Left lung (tissue), 10 donors: ENCODE measurements around the gene TCERG1L. TPM values are rescaled to one million over a fixed set of nuclear protein-coding genes. Genes with fewer than 3 reads are reported as not detected.

Experiments
- ATAC-seq: fragments of 200-7000 bp; cut with Tn5 transposase; one replicate; pipeline ENCODE4 v1.9.1; 2020; ENCODE audit warnings: moderate library complexity
- DNase-seq, 4 donors: peaks; one replicate each; pipeline ENCODE4 v3.0.0-alpha.2; 2013 to 2020
- H3K27ac ChIP-seq, 2 donors: fragments of 200-600 bp; sonication (generic) in 1 of 2; one replicate each; pipeline versions ENCODE4 v1.5.0 to v1.8.0; 2020 to 2021
- H3K27me3 ChIP-seq, 2 donors: fragments of 200-600 bp; sonication (generic) in 1 of 2; one replicate each; pipeline versions ENCODE4 v1.5.0 to v1.8.0; 2020 to 2021
- H3K36me3 ChIP-seq, 2 donors: fragments of 200-600 bp; sonication (generic) in 1 of 2; one replicate each; pipeline versions ENCODE4 v1.5.0 to v1.8.0; 2020 to 2021
- H3K4me1 ChIP-seq, 2 donors: fragments of 200-600 bp; one replicate each; pipeline ENCODE4 v1.8.0; 2021
- H3K4me3 ChIP-seq, 2 donors: fragments of 200-600 bp; sonication (generic) in 1 of 2; one replicate each; pipeline versions ENCODE4 v1.5.0 to v1.8.0; 2020 to 2021; ENCODE audit warnings: mild to moderate bottlenecking in 1 of 2
- H3K9me3 ChIP-seq, 2 donors: fragments of 200-600 bp; sonication (generic) in 1 of 2; one replicate each; pipeline versions ENCODE4 v1.5.0 to v1.8.0; 2020 to 2021
- intact Hi-C, 2 donors: fragments of 100-400 bp; cut with DNase I; formaldehyde crosslinking; loops; one replicate each; pipeline versions ENCODE4 v1.11.2 to v1.14.2; 2022
- polyA plus RNA-seq, 6 donors: library from polyadenylated mRNA; unstranded; fragments of 120-200 nt; gene quantifications; one replicate each; pipeline ENCODE4 v1.2.1, GENCODE V29; 2013; ENCODE audit not compliant: insufficient read length in 6 of 6
- total RNA-seq, 2 donors: library from RNA; stranded (reverse); fragmentation: NEBNext Ultra II Directional; extraction: Animal tissue kit (Norgen Biotek cat#: 25700); gene quantifications; one replicate each; pipeline ENCODE4 v1.2.1, GENCODE V29; 2021
- TF ChIP-seq, protein P1 (sequence below), 2 donors: fragments of 200-600 bp; sonication (generic) in 1 of 2; IDR thresholded peaks; one replicate each; pipeline versions ENCODE4 v1.5.0 to v1.8.0; 2021; ENCODE audit warnings: antibody characterized with exemption in 2 of 2
- donor health status: DM: no; HTN: yes; CAD: no.
- donor health status: DM: no; HTN: no; CAD: no.

The TCERG1L gene
- total and polyA plus RNA-seq, 8 donors: 0.35 to 0.72 (median 0.48) TPM; not detected in 2

DNA sequence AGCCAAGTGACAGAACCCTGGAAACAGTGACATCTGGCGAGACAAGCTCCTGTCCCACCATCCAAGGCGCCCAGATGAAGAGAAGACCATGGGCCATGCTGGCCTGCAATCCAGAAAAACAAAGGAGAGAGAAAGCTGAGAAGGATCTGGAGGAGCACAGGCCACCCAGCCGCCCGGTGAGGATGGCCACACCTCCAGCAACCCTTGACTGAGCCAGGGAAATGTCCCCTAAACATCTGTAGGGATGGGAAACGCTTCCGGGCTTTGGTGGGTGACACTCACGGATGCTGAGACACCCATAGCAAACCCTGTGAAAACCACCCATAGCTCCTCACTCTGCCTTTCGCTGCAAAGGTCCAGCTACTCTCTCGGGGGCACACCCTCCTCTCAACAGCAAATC, 32.0 kb downstream of the TCERG1L start:
- Histone ChIP-seq H3K4me1 (no peaks in the 10 kb centered on the region), H3K27ac (no peak overlapping the region), H3K27me3 (peaks cover 0 to 11% of the 10 kb centered on the region in 2 donors), H3K4me3 (no peak overlapping the region), H3K36me3 (no peaks in the 10 kb centered on the region), H3K9me3 (no peaks in the 10 kb centered on the region)
- intact Hi-C loops: no loop called here
- TF ChIP-seq, protein P1, sequence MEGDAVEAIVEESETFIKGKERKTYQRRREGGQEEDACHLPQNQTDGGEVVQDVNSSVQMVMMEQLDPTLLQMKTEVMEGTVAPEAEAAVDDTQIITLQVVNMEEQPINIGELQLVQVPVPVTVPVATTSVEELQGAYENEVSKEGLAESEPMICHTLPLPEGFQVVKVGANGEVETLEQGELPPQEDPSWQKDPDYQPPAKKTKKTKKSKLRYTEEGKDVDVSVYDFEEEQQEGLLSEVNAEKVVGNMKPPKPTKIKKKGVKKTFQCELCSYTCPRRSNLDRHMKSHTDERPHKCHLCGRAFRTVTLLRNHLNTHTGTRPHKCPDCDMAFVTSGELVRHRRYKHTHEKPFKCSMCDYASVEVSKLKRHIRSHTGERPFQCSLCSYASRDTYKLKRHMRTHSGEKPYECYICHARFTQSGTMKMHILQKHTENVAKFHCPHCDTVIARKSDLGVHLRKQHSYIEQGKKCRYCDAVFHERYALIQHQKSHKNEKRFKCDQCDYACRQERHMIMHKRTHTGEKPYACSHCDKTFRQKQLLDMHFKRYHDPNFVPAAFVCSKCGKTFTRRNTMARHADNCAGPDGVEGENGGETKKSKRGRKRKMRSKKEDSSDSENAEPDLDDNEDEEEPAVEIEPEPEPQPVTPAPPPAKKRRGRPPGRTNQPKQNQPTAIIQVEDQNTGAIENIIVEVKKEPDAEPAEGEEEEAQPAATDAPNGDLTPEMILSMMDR (IDR thresholded peaks at IDR 0.05): no peak
- DNase-seq: no peak
- ATAC-seq: no peak

DNA sequence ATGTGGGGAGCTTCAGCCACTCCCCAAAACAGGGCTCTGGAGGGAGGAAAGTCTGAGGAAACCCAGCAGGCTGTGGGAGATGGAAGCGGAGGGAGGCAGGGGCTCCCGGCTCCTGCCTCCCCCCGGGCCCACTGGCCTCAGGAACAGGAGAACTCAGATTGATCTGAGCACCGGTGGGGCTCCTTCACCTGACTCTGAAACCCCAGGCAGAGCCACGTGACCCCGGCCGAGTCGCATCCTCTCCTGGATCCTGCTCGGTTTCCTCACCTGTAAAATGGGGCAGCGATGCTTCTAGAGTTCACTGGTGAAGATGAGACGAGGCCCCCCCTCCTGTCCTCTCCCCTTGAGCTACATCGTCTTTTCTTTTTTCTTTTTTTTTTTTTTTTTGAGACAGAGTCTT, 33.6 kb downstream of the TCERG1L start:
- intact Hi-C loops: no loop called here
- Histone ChIP-seq H3K27me3 (peaks cover 0 to 19% of the 10 kb centered on the region in 2 donors), H3K4me3 (no peak overlapping the region), H3K27ac (no peak overlapping the region), H3K9me3 (no peaks in the 10 kb centered on the region), H3K36me3 (no peaks in the 10 kb centered on the region), H3K4me1 (no peaks in the 10 kb centered on the region)
- DNase-seq (no peak), ATAC-seq (no peak)
- TF ChIP-seq, protein P1 (IDR thresholded peaks at IDR 0.05): no peak

DNA sequence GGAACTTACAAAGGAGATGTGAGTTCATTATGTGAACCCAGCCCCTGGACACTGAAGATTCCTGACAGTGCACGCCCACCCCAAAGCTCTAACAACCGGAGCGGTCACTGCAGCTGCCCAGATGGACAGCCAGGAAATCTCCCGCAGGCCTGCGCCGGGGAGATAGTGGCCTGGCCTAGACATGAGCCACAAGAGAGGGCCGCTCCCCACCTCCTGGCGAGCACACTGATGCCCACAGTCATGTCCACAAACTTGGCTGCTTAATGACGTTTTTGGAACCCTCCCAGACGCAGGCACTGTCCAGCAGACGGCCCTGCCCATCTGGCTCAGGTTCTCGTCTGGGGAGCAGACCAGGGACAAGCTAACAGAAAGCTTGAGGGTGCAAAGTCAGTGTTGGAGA, 34.2 kb downstream of the TCERG1L start:
- ATAC-seq (no peak), DNase-seq (no peak)
- no peaks in the 10 kb centered on the region for H3K9me3 ChIP-seq
- no peak overlapping the region for H3K4me3 ChIP-seq
- no peaks in the 10 kb centered on the region for H3K36me3 ChIP-seq
- TF ChIP-seq, protein P1 (IDR thresholded peaks at IDR 0.05): no peak
- H3K27me3 ChIP-seq: peaks cover 0 to 26% of the 10 kb centered on the region in 2 donors
- no peak overlapping the region for H3K27ac ChIP-seq
- intact Hi-C loops: no loop called here
- no peaks in the 10 kb centered on the region for H3K4me1 ChIP-seq

DNA sequence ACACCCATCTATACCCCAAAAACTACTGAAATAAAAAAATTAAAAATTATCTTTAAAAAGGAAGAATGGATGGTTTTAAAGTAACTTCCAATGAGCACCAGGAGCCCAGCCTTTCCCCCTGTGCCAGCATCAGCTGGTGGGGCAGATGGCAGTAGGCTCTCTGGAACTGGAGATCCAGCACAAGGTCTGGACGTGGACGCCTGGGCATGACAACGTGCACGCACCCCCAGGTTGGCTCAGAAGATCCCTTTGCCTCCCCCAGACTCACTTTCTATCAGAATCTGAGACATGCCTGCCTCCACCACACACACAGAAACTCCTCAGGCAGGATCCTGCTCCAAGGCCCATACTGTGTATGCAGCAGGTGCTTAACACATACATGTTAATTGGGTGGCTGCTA, 35.8 kb downstream of the TCERG1L start:
- Histone ChIP-seq H3K9me3 (no peaks in the 10 kb centered on the region), H3K27ac (no peak overlapping the region), H3K27me3 (peaks cover 0 to 37% of the 10 kb centered on the region in 2 donors), H3K4me1 (no peaks in the 10 kb centered on the region), H3K36me3 (no peaks in the 10 kb centered on the region), H3K4me3 (no peak overlapping the region)
- intact Hi-C loops: no loop called here
- no peak for DNase-seq
- TF ChIP-seq, protein P1 (IDR thresholded peaks at IDR 0.05): no peak
- ATAC-seq: no peak

DNA sequence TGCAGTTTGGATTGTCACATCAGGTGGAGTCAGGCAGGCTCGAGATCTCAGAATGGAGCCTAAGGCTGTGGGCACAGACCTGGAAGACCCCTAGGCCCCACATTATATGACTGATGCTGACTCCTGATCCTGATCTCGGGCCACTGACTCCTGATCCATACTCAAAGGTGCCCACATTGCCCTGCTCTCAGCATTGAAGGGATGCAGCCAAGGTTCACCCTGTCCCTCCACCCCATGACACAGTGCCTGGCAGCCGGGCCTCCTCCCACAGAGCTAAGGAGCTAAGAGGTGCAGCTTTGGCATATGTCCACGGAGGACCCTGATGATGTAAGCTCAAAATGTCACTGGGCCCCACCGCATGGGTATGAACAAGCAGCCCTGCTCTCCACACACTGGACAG, 36.6 kb downstream of the TCERG1L start:
- Histone ChIP-seq H3K27ac (no peak overlapping the region), H3K36me3 (no peaks in the 10 kb centered on the region), H3K9me3 (no peaks in the 10 kb centered on the region), H3K27me3 (peaks cover 0 to 38% of the 10 kb centered on the region in 2 donors), H3K4me1 (no peaks in the 10 kb centered on the region), H3K4me3 (no peak overlapping the region)
- TF ChIP-seq, protein P1 (IDR thresholded peaks at IDR 0.05): no peak
- DNase-seq (no peak), ATAC-seq (no peak)
- intact Hi-C loops: no loop called here
